HepG2 (cell line): ENCODE measurements around the gene ZNF324B. TPM values are rescaled to one million over a fixed set of nuclear protein-coding genes. Genes with fewer than 3 reads are reported as not detected.

Experiments
- EP300 ChIP-seq, 3 experiments: sonication (generic) in 1 of 3; formaldehyde crosslinking in 1 of 3; IDR thresholded peaks; 2 replicates each; pipeline versions ENCODE4 v1.5.1 to v1.6.1; 2011 to 2020; ENCODE audit warnings: low read depth in 2 of 3, low read length in 2 of 3, borderline replicate concordance in 1 of 3, improper control_type of control experiment in 1 of 3, mild to moderate bottlenecking in 1 of 3, missing genetic modification reagents in 1 of 3, moderate library complexity in 1 of 3
- FOSL2 ChIP-seq: sonication (generic); formaldehyde crosslinking; IDR thresholded peaks from 2 replicates; pipeline ENCODE4 v1.4.0; 2020; ENCODE audit warnings: missing genetic modification reagents
- HOXA3 ChIP-seq: sonication (generic); formaldehyde crosslinking; IDR thresholded peaks from 2 replicates; pipeline ENCODE4 v1.5.0; 2020; ENCODE audit warnings: missing genetic modification reagents
- KLF16 ChIP-seq, 2 experiments: sonication (generic) in 1 of 2; formaldehyde crosslinking in 1 of 2; IDR thresholded peaks; 2 replicates each; pipeline versions ENCODE4 v1.6.1 to v1.8.0; 2016 to 2023; ENCODE audit warnings: missing genetic modification reagents in 2 of 2, missing compliant biosample characterization in 1 of 2
- MIER2 ChIP-seq: IDR thresholded peaks from 2 replicates; pipeline ENCODE4 v1.6.1; 2016; ENCODE audit warnings: missing biosample characterization, missing genetic modification reagents
- PRPF4 ChIP-seq: fragments of 200-400 bp; formaldehyde crosslinking; IDR thresholded peaks from 2 replicates; pipeline ENCODE4 v1.6.1; 2016; ENCODE audit warnings: low read length, low read depth; ENCODE audit not compliant: poor library complexity, severe bottlenecking
- SPEN ChIP-seq: sonication (generic); formaldehyde crosslinking; IDR thresholded peaks from 2 replicates; pipeline ENCODE4 v1.5.1; 2020; ENCODE audit warnings: low read depth, mild to moderate bottlenecking, missing genetic modification reagents
- ZNF12 ChIP-seq: sonication (generic); formaldehyde crosslinking; IDR thresholded peaks from 2 replicates; pipeline ENCODE4 v1.5.0; 2020; ENCODE audit warnings: missing genetic modification reagents
- ZNF441 ChIP-seq: sonication (generic); formaldehyde crosslinking; IDR thresholded peaks from 2 replicates; pipeline ENCODE4 v1.7.0; 2021; ENCODE audit warnings: missing genetic modification reagents, borderline replicate concordance
- ZNF564 ChIP-seq: sonication (generic); formaldehyde crosslinking; IDR thresholded peaks from 2 replicates; pipeline ENCODE4 v1.8.1; 2023; ENCODE audit warnings: mild to moderate bottlenecking, missing genetic modification reagents
- ZNF816 ChIP-seq: sonication (generic); formaldehyde crosslinking; IDR thresholded peaks from 2 replicates; pipeline ENCODE4 v1.8.0; 2022; ENCODE audit warnings: missing genetic modification reagents, mild to moderate bottlenecking, borderline replicate concordance
- polyA plus RNA-seq, 8 experiments: library from polyadenylated mRNA; depleted of rRNA in 3 of 8; stranded (reverse) in 7 of 8; unstranded in 1 of 8; fragments of >200 nt; fragmentation: Illumina TruSeq in 4 of 8; extraction: Trizol in 4 of 8; gene quantifications; 2 replicates each; pipeline versions ENCODE4 v1.2.1 to v1.2.3, GENCODE V29; 2011 to 2016; ENCODE audit warnings: low read depth in 4 of 8, missing spikeins in 1 of 8, mixed read lengths in 1 of 8; ENCODE audit not compliant: insufficient read depth in 1 of 8
- total RNA-seq, 5 experiments: library from RNA; depleted of rRNA; stranded (reverse); fragments of >200 nt; fragmentation: Illumina TruSeq; extraction: Trizol; gene quantifications; 2 replicates each; pipeline ENCODE4 v1.2.3, GENCODE V29; 2016; ENCODE audit warnings: low read depth in 1 of 5
- TF ChIP-seq, protein P1 (sequence below): sonication (generic); formaldehyde crosslinking; IDR thresholded peaks from 2 replicates; pipeline ENCODE4 v1.8.1; 2022; ENCODE audit warnings: low read depth, mild to moderate bottlenecking, missing genetic modification reagents
- TF ChIP-seq, protein P2 (sequence below): sonication (generic); formaldehyde crosslinking; IDR thresholded peaks from 2 replicates; pipeline ENCODE4 v1.4.0; 2020; ENCODE audit warnings: missing genetic modification reagents
- TF ChIP-seq, protein P3 (sequence below): sonication (generic); formaldehyde crosslinking; IDR thresholded peaks from 2 replicates; pipeline ENCODE4 v1.5.0; 2020; ENCODE audit warnings: missing genetic modification reagents
- TF ChIP-seq, protein P4 (sequence below): sonication (generic); formaldehyde crosslinking; IDR thresholded peaks from 2 replicates; pipeline ENCODE4 v1.5.1; 2020; ENCODE audit warnings: missing genetic modification reagents, mild to moderate bottlenecking, borderline replicate concordance
- TF ChIP-seq, protein P5 (sequence below): sonication (generic); formaldehyde crosslinking; IDR thresholded peaks from 2 replicates; pipeline ENCODE4 v1.4.0; 2020; ENCODE audit warnings: missing genetic modification reagents, borderline replicate concordance
- TF ChIP-seq, protein P6 (sequence below): sonication (generic); formaldehyde crosslinking; IDR thresholded peaks from 2 replicates; pipeline ENCODE4 v1.4.0; 2020; ENCODE audit warnings: missing genetic modification reagents

The ZNF324B gene
- total and polyA plus RNA-seq, 2 of the 13 experiments (the other 11 are each of a cell fraction or from before 2014, with no cell fraction given) = 0.53 to 3.0 TPM

DNA sequence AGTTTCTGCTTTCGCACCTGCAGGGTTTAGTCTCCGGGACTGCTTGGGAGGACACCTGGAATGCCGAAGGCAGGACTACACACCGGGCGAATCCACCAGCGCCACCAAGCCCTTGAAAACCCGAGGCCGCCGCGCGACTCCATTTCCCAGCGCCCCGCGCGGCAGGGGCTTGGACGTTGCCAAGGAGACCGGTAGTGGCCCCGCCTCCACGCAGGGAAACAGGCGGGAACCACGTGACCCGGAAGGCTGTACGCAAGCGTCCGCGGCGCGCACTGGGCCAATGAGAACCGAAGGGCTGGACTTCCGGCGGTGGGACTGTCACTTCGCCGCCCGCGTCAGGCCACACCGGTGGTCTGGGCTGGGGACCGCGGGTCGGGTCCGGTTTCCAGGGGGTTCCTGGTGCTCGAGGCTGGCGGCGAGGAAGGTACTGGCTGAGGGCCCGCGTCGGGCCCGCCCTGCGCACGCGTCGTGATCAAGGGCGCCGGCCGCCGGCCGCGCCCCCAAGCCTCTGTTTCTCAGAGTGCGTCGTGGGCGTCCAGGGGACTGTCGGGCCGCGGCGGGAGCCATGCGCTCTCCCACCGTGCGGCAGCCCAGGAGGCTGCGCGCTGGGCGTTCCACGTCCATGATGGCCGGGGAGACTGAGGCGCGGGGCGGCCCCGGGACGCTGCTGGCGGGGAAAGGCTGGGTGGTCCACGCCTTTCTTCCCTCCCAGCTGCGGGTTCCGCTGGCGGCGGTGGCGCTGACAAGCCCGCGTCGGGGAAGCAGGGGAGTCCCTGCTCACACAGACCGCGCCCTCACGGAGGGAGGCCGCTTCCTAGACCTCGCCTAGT is 15.6 kb downstream of the ZNF324B start, which contains the start of gene ZNF324 (continued):
- TF ChIP-seq, protein P1, sequence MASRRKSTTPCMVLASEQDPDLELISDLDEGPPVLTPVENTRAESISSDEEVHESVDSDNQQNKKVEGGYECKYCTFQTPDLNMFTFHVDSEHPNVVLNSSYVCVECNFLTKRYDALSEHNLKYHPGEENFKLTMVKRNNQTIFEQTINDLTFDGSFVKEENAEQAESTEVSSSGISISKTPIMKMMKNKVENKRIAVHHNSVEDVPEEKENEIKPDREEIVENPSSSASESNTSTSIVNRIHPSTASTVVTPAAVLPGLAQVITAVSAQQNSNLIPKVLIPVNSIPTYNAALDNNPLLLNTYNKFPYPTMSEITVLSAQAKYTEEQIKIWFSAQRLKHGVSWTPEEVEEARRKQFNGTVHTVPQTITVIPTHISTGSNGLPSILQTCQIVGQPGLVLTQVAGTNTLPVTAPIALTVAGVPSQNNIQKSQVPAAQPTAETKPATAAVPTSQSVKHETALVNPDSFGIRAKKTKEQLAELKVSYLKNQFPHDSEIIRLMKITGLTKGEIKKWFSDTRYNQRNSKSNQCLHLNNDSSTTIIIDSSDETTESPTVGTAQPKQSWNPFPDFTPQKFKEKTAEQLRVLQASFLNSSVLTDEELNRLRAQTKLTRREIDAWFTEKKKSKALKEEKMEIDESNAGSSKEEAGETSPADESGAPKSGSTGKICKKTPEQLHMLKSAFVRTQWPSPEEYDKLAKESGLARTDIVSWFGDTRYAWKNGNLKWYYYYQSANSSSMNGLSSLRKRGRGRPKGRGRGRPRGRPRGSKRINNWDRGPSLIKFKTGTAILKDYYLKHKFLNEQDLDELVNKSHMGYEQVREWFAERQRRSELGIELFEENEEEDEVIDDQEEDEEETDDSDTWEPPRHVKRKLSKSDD = no peak
- no peak for TF ChIP-seq PRPF4
- no peak for TF ChIP-seq MIER2 (CRISPR knock-in tag)
- TF ChIP-seq KLF16 (CRISPR knock-in tag; IDR thresholded peaks at IDR 0.05) = no peak; a peak in 1 of 4 replicates
- no peak for TF ChIP-seq ZNF441 (CRISPR knock-in tag)
- TF ChIP-seq, protein P2, sequence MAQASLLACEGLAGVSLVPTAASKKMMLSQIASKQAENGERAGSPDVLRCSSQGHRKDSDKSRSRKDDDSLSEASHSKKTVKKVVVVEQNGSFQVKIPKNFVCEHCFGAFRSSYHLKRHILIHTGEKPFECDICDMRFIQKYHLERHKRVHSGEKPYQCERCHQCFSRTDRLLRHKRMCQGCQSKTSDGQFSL (CRISPR knock-in tag) = no peak
- no peak for TF ChIP-seq ZNF12 (CRISPR knock-in tag)
- TF ChIP-seq SPEN (CRISPR knock-in tag) = peak; percentile 62; the same call in 1 of the 2 replicates
- TF ChIP-seq, protein P3, sequence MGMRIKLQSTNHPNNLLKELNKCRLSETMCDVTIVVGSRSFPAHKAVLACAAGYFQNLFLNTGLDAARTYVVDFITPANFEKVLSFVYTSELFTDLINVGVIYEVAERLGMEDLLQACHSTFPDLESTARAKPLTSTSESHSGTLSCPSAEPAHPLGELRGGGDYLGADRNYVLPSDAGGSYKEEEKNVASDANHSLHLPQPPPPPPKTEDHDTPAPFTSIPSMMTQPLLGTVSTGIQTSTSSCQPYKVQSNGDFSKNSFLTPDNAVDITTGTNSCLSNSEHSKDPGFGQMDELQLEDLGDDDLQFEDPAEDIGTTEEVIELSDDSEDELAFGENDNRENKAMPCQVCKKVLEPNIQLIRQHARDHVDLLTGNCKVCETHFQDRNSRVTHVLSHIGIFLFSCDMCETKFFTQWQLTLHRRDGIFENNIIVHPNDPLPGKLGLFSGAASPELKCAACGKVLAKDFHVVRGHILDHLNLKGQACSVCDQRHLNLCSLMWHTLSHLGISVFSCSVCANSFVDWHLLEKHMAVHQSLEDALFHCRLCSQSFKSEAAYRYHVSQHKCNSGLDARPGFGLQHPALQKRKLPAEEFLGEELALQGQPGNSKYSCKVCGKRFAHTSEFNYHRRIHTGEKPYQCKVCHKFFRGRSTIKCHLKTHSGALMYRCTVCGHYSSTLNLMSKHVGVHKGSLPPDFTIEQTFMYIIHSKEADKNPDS (CRISPR knock-in tag) = no peak
- TF ChIP-seq HOXA3 (CRISPR knock-in tag) = peak; percentile 77; the same call in 1 of the 2 replicates
- TF ChIP-seq, protein P4, sequence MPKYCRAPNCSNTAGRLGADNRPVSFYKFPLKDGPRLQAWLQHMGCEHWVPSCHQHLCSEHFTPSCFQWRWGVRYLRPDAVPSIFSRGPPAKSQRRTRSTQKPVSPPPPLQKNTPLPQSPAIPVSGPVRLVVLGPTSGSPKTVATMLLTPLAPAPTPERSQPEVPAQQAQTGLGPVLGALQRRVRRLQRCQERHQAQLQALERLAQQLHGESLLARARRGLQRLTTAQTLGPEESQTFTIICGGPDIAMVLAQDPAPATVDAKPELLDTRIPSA (CRISPR knock-in tag) = no peak
- TF ChIP-seq, protein P5, sequence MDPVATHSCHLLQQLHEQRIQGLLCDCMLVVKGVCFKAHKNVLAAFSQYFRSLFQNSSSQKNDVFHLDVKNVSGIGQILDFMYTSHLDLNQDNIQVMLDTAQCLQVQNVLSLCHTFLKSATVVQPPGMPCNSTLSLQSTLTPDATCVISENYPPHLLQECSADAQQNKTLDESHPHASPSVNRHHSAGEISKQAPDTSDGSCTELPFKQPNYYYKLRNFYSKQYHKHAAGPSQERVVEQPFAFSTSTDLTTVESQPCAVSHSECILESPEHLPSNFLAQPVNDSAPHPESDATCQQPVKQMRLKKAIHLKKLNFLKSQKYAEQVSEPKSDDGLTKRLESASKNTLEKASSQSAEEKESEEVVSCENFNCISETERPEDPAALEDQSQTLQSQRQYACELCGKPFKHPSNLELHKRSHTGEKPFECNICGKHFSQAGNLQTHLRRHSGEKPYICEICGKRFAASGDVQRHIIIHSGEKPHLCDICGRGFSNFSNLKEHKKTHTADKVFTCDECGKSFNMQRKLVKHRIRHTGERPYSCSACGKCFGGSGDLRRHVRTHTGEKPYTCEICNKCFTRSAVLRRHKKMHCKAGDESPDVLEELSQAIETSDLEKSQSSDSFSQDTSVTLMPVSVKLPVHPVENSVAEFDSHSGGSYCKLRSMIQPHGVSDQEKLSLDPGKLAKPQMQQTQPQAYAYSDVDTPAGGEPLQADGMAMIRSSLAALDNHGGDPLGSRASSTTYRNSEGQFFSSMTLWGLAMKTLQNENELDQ = no peak
- no peak for TF ChIP-seq EP300 (IDR thresholded peaks at IDR 0.05; ENCODE audit: low read depth in 2 of 2, low read length in 2 of 2)
- TF ChIP-seq EP300 (CRISPR knock-in tag; IDR thresholded peaks at IDR 0.05; ENCODE audit: borderline replicate concordance) = no peak
- TF ChIP-seq FOSL2 (CRISPR knock-in tag) = no peak
- TF ChIP-seq, protein P6, sequence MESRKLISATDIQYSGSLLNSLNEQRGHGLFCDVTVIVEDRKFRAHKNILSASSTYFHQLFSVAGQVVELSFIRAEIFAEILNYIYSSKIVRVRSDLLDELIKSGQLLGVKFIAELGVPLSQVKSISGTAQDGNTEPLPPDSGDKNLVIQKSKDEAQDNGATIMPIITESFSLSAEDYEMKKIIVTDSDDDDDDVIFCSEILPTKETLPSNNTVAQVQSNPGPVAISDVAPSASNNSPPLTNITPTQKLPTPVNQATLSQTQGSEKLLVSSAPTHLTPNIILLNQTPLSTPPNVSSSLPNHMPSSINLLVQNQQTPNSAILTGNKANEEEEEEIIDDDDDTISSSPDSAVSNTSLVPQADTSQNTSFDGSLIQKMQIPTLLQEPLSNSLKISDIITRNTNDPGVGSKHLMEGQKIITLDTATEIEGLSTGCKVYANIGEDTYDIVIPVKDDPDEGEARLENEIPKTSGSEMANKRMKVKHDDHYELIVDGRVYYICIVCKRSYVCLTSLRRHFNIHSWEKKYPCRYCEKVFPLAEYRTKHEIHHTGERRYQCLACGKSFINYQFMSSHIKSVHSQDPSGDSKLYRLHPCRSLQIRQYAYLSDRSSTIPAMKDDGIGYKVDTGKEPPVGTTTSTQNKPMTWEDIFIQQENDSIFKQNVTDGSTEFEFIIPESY (CRISPR knock-in tag) = no peak
- no peak for TF ChIP-seq ZNF816 (CRISPR knock-in tag)
- no peak for TF ChIP-seq ZNF564 (CRISPR knock-in tag)
